IMR-90 (cell line): ENCODE data around the gene RERE. TPM values are rescaled to one million over a fixed set of nuclear protein-coding genes. Genes with fewer than 3 reads are reported as not detected.
A peak's percentile ranks its signal among the peaks of the same experiment; 100 is the strongest.

ENCODE experiments used
- ATAC-seq: fragments of 200-7000 bp; cut with Tn5 transposase; 2 replicates; pipeline ENCODE4 v1.9.1; 2020; ENCODE audit warnings: low read depth, mild to moderate bottlenecking, moderate library complexity
- BruUV-seq: library from RNA; stranded (reverse); fragments of 400-500 nt; replicated peaks from 2 replicates; lab custom pipeline; 2021; lab: Mats Ljungman, UMichigan
- CTCF ChIA-PET: fragments of 300-600 bp; formaldehyde crosslinking; extraction: SDS; loops from one replicate; lab custom pipeline; 2021; ENCODE audit warnings: antibody characterized with exemption; lab: Yijun Ruan, JAX
- POLR2A ChIA-PET: fragments of 300-600 bp; sonication (Branson Sonifier 250); formaldehyde crosslinking; loops from one replicate; lab custom pipeline; 2022; ENCODE audit warnings: antibody characterized with exemption; ENCODE audit not compliant: unreplicated experiment; lab: Charles Lee
- DNase-seq: peaks from one replicate; pipeline ENCODE4 v3.0.0; 2013
- H2AFZ ChIP-seq: replicated peaks from 2 replicates; pipeline ENCODE3; 2013; ENCODE audit warnings: low read length, mild to moderate bottlenecking; ENCODE audit not compliant: poor library complexity
- H2AK5ac ChIP-seq: 2 replicates; pipeline ENCODE4 v1.6.1; 2013; ENCODE audit warnings: low read depth, low read length, inconsistent platforms
- H2AK9ac ChIP-seq: replicated peaks from 2 replicates; pipeline ENCODE3; 2013; ENCODE audit warnings: mild to moderate bottlenecking, low read depth, low read length, moderate library complexity; ENCODE audit not compliant: poor library complexity
- H2BK120ac ChIP-seq: 2 replicates; pipeline ENCODE4 v1.6.1; 2013; ENCODE audit warnings: low read depth, low read length, inconsistent platforms
- H2BK15ac ChIP-seq: 3 replicates; pipeline ENCODE4 v1.6.1; 2013; ENCODE audit warnings: low read depth, low read length, inconsistent platforms
- H2BK20ac ChIP-seq: 2 replicates; pipeline ENCODE4 v1.6.1; 2013; ENCODE audit warnings: low read depth, mild to moderate bottlenecking, inconsistent platforms, low read length, moderate library complexity
- H2BK5ac ChIP-seq: 2 replicates; pipeline ENCODE4 v1.6.1; 2013; ENCODE audit warnings: mild to moderate bottlenecking, low read depth, low read length, inconsistent platforms; ENCODE audit not compliant: poor library complexity, severe bottlenecking
- H3K14ac ChIP-seq: replicated peaks from 2 replicates; pipeline ENCODE4 v1.6.1; 2013; ENCODE audit warnings: low read depth, low read length, inconsistent platforms
- H3K18ac ChIP-seq: 2 replicates; pipeline ENCODE4 v1.6.1; 2013; ENCODE audit warnings: low read depth, low read length, control low read depth
- H3K23ac ChIP-seq: 2 replicates; pipeline ENCODE4 v1.6.1; 2013; ENCODE audit warnings: low read depth, low read length, inconsistent platforms
- H3K27ac ChIP-seq: 2 replicates; pipeline ENCODE4 v1.5.1; 2013; ENCODE audit warnings: mild to moderate bottlenecking, control low read depth, low read length; ENCODE audit not compliant: insufficient read depth
- H3K27me3 ChIP-seq: 2 replicates; pipeline ENCODE4 v1.6.1; 2013; ENCODE audit warnings: low read length; ENCODE audit not compliant: control insufficient read depth, insufficient read depth
- H3K36me3 ChIP-seq: 2 replicates; pipeline ENCODE4 v1.6.1; 2013; ENCODE audit warnings: low read length, mixed read lengths; ENCODE audit not compliant: control insufficient read depth, insufficient read depth
- H3K4ac ChIP-seq: 2 replicates; pipeline ENCODE4 v1.6.1; 2013; ENCODE audit warnings: low read depth, low read length, inconsistent platforms
- H3K4me1 ChIP-seq: 2 replicates; pipeline ENCODE4 v1.6.1; 2013; ENCODE audit warnings: low read length, mixed read lengths; ENCODE audit not compliant: control insufficient read depth, insufficient read depth
- H3K4me2 ChIP-seq: 2 replicates; pipeline ENCODE4 v1.6.1; 2013; ENCODE audit warnings: low read depth, mild to moderate bottlenecking, control low read depth, low read length, moderate library complexity
- H3K4me3 ChIP-seq: 2 replicates; pipeline ENCODE4 v1.5.1; 2013; ENCODE audit warnings: low read depth, mild to moderate bottlenecking, control low read depth, low read length, moderate library complexity; ENCODE audit not compliant: insufficient read depth
- H3K56ac ChIP-seq: 2 replicates; pipeline ENCODE4 v1.6.1; 2013; ENCODE audit warnings: low read length, inconsistent platforms; ENCODE audit not compliant: insufficient read depth; ENCODE audit errors: extremely low read depth
- H3K79me1 ChIP-seq, 2 experiments: 2 replicates each; pipeline ENCODE4 v1.6.1; 2013; ENCODE audit warnings: low read length in 2 of 2, inconsistent platforms in 1 of 2, low read depth in 1 of 2
- H3K9ac ChIP-seq: 2 replicates; pipeline ENCODE4 v1.6.1; 2013; ENCODE audit warnings: low read depth, low read length, control low read depth
- H3K9me1 ChIP-seq: 2 replicates; pipeline ENCODE4 v1.6.1; 2013; ENCODE audit warnings: low read length, inconsistent platforms; ENCODE audit not compliant: insufficient read depth
- H3K9me3 ChIP-seq: 2 replicates; pipeline ENCODE4 v1.6.1; 2013; ENCODE audit warnings: low read length; ENCODE audit not compliant: control insufficient read depth, insufficient read depth
- H4K20me1 ChIP-seq: 2 replicates; pipeline ENCODE4 v1.6.1; 2013; ENCODE audit warnings: low read length, inconsistent platforms; ENCODE audit not compliant: insufficient read depth
- H4K5ac ChIP-seq: 2 replicates; pipeline ENCODE4 v1.6.1; 2013; ENCODE audit warnings: mild to moderate bottlenecking, low read depth, low read length, control low read depth
- H4K8ac ChIP-seq, 2 experiments: 2 replicates each; pipeline ENCODE4 v1.6.1; 2013; ENCODE audit warnings: low read depth in 2 of 2, low read length in 2 of 2, control low read depth in 1 of 2, inconsistent platforms in 1 of 2
- H4K91ac ChIP-seq: 2 replicates; pipeline ENCODE4 v1.6.1; 2013; ENCODE audit warnings: low read depth, low read length, inconsistent platforms; ENCODE audit not compliant: insufficient read depth
- CHD1 ChIP-seq: IDR thresholded peaks from 2 replicates; pipeline ENCODE4 v1.6.1; 2012; ENCODE audit warnings: low read depth, low read length, improper control_type of control experiment
- MXI1 ChIP-seq: IDR thresholded peaks from 2 replicates; pipeline ENCODE4 v1.6.1; 2012; ENCODE audit warnings: low read depth, mild to moderate bottlenecking, low read length, moderate library complexity, borderline replicate concordance
- NFE2L2 ChIP-seq: fragments of 150-350 bp; IDR thresholded peaks from 2 replicates; pipeline ENCODE4 v1.6.1; 2016; ENCODE audit warnings: low read depth, mild to moderate bottlenecking, low read length
- POLR2A ChIP-seq: IDR thresholded peaks from 2 replicates; pipeline ENCODE4 v1.6.1; 2012; ENCODE audit warnings: mild to moderate bottlenecking, low read depth, low read length
- WGBS, 2 experiments: methylation state at CpG; one replicate each; pipeline versions ENCODE4 v1.1.5 to v1.1.7; 2013; ENCODE audit warnings: missing lambda C conversion rate in 2 of 2; ENCODE audit not compliant: insufficient read length in 1 of 2; ENCODE audit errors: extremely low coverage in 2 of 2; 5-methylcytosine and 5-hydroxymethylcytosine counted together
- dilution Hi-C: fragments of 300-500 bp; cut with HindIII; formaldehyde crosslinking; loops from one replicate; pipeline ENCODE4 v1.14.3; 2018; ENCODE audit warnings: low sequenced_read_pairs; ENCODE audit not compliant: unreplicated experiment
- in situ Hi-C: fragments of 300-500 bp; cut with MboI; formaldehyde crosslinking; loops from 3 replicates; pipeline ENCODE4 v1.14.3; 2019; ENCODE audit warnings: low sequenced_read_pairs, inconsistent platforms, mixed read lengths
- intact Hi-C: fragments of 100-400 bp; cut with micrococcal nuclease; formaldehyde crosslinking; loops from 2 replicates; pipeline ENCODE4 v1.10.0; 2022
- polyA plus RNA-seq, 3 experiments: library from polyadenylated mRNA; depleted of rRNA; stranded (reverse); fragments of >200 nt; gene quantifications; 2 replicates each; pipeline ENCODE4 v1.2.3, GENCODE V29; 2012; ENCODE audit warnings: low replicate concordance in 1 of 3
- total RNA-seq: library from RNA; depleted of rRNA; stranded (reverse); fragments of >200 nt; gene quantifications from 2 replicates; pipeline ENCODE4 v1.2.3, GENCODE V29; 2012
- TF ChIP-seq, protein P1 (sequence below): conservative IDR thresholded peaks from 2 replicates; pipeline ENCODE4 v1.5.1; 2012; ENCODE audit warnings: mild to moderate bottlenecking, low read depth, low read length, improper control_type of control experiment
- TF ChIP-seq, protein P2 (sequence below): fragments of 150-350 bp; IDR thresholded peaks from 2 replicates; pipeline ENCODE4 v1.6.1; 2017; ENCODE audit warnings: mild to moderate bottlenecking, antibody characterized with exemption, low read length, low read depth

RERE gene
- total and polyA plus RNA-seq, 2 of the 4 experiments (the other 2 are of a cell fraction) = 11.5 to 25.1 TPM

DNA sequence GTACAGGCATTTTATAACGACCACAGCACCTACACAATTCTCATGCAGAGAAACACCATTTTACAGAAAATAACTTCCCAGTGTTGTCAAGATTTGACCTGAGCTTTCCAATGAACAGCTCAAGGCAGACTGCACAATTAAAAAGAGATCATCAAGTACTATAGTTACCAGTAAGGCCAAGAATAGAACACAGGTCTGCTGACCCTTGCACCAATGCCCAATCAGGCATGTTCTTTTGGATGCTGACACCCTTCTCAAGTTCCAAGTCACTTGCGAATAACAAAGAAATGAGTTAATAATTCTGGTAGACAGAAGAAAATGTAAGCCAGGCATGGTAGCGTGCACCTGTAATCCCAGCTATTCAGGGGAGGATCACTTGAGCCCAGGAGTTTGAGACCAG is 397.6 kb downstream of the RERE start:
- Histone ChIP-seq H3K14ac (peak overlapping the region; percentile 10), H3K27ac (peak overlapping the region; percentile 29; the same call in 1 of the 2 replicates), H2AK5ac (0 out of 2 replicates have a peak overlapping the region, but pooled peaks have one; percentile 20), H2BK15ac (no peak overlapping the region), H2BK20ac (no peak overlapping the region), H3K4me1 (peaks cover 23% of the 10 kb centered on the region), H3K9ac (peak overlapping the region; percentile 45), H3K4ac (peak overlapping the region; percentile 19; the same call in 1 of the 2 replicates), H3K27me3 (no peaks in the 10 kb centered on the region), H3K4me3 (peak overlapping the region; percentile 73), H3K4me2 (peak overlapping the region; percentile 60), H3K18ac (no peak overlapping the region), H2BK5ac (peak overlapping the region; percentile 22), H3K79me1 (peaks cover 14 to 70% of the 10 kb centered on the region in 2 experiments), H4K91ac (peak overlapping the region; percentile 19; the same call in 1 of the 2 replicates), H3K23ac (peak overlapping the region; percentile 83), H3K56ac (0 out of 2 replicates have a peak overlapping the region, but pooled peaks have one; percentile 38), H3K36me3 (peaks cover 23% of the 10 kb centered on the region), H2BK120ac (no peak overlapping the region), H4K8ac (peak overlapping the region in 1 of 2 experiments; percentile 18; a peak in 1 of 4 replicates), H3K9me1 (peaks cover 14% of the 10 kb centered on the region), H3K9me3 (no peaks in the 10 kb centered on the region), H2AFZ (no peak overlapping the region), H4K5ac (no peak overlapping the region), H4K20me1 (peaks cover 51% of the 10 kb centered on the region), H2AK9ac (no peak overlapping the region)
- CTCF ChIA-PET = interaction anchor here (3.7 kb wide), 1 partner anchor 10 kb away, joined by 17 read pairs; no protein-coding TSS in a partner anchor
- 40% methylated on average over 1 of the region's 3 CpGs; no CpG with 5 or more reads in 1 of the 2 experiments for WGBS, 2 experiments
- no peak for DNase-seq
- dilution Hi-C loops = no loop called here
- no TSS peak for BruUV-seq
- ATAC-seq = no peak
- TF ChIP-seq, protein P1, sequence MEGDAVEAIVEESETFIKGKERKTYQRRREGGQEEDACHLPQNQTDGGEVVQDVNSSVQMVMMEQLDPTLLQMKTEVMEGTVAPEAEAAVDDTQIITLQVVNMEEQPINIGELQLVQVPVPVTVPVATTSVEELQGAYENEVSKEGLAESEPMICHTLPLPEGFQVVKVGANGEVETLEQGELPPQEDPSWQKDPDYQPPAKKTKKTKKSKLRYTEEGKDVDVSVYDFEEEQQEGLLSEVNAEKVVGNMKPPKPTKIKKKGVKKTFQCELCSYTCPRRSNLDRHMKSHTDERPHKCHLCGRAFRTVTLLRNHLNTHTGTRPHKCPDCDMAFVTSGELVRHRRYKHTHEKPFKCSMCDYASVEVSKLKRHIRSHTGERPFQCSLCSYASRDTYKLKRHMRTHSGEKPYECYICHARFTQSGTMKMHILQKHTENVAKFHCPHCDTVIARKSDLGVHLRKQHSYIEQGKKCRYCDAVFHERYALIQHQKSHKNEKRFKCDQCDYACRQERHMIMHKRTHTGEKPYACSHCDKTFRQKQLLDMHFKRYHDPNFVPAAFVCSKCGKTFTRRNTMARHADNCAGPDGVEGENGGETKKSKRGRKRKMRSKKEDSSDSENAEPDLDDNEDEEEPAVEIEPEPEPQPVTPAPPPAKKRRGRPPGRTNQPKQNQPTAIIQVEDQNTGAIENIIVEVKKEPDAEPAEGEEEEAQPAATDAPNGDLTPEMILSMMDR = no peak
- TF ChIP-seq POLR2A (no peak), CHD1 (no peak), NFE2L2 (no peak), MXI1 (no peak)
- TF ChIP-seq, protein P2, sequence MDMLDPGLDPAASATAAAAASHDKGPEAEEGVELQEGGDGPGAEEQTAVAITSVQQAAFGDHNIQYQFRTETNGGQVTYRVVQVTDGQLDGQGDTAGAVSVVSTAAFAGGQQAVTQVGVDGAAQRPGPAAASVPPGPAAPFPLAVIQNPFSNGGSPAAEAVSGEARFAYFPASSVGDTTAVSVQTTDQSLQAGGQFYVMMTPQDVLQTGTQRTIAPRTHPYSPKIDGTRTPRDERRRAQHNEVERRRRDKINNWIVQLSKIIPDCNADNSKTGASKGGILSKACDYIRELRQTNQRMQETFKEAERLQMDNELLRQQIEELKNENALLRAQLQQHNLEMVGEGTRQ = no peak
- intact Hi-C loops = loop anchor here (2.0 to 5.0 kb wide), 5 partner anchors 45 to 443 kb away; no protein-coding TSS in a partner anchor
- POLR2A ChIA-PET = no interaction called here
- in situ Hi-C loops = no loop called here
